ENCODE data around the gene ARSJ. TPM values are rescaled to one million over a fixed set of nuclear protein-coding genes. Genes with fewer than 3 reads are reported as not detected.
A peak's percentile ranks its signal among the peaks of the same experiment; 100 is the strongest.

ARSJ gene
- total RNA-seq, 4 donors from 2014 or later, result 18.1 to 26.0 (median 21.2) TPM

GRCh38 chr4:113962016-113962347 lies 17.5 kb downstream of the ARSJ start:
- no peaks in the 10 kb centered on the region for H3K36me3 ChIP-seq
- DNase-seq (ENCODE audit: extremely low spot score), result no peak
- no peak overlapping the region for H3K4me3 ChIP-seq
- no peaks in the 10 kb centered on the region for H3K27me3 ChIP-seq
- intact Hi-C loops (cut with DNase I), result loop anchor here (10.0 kb wide), 1 partner anchor 497 kb away; no protein-coding TSS in a partner anchor
- H3K4me1 ChIP-seq, result peaks cover 0 to 62% (median 61%) of the 10 kb centered on the region in 4 donors
- TF ChIP-seq POLR2AphosphoS5 (IDR thresholded peaks at IDR 0.05) (no peak), CTCF (IDR thresholded peaks at IDR 0.05) (no peak), EP300 (IDR thresholded peaks at IDR 0.05) (no peak), POLR2A (IDR thresholded peaks at IDR 0.05; ENCODE audit: low read depth) (no peak)
- H3K27ac ChIP-seq (replicated peaks in 1 of 4), result peak overlapping the region; percentile 4 to 76 (median 53)
- WGBS, result 54% methylated on average over 2 of the region's 2 CpGs
- no peaks in the 10 kb centered on the region for H3K9me3 ChIP-seq

DNA sequence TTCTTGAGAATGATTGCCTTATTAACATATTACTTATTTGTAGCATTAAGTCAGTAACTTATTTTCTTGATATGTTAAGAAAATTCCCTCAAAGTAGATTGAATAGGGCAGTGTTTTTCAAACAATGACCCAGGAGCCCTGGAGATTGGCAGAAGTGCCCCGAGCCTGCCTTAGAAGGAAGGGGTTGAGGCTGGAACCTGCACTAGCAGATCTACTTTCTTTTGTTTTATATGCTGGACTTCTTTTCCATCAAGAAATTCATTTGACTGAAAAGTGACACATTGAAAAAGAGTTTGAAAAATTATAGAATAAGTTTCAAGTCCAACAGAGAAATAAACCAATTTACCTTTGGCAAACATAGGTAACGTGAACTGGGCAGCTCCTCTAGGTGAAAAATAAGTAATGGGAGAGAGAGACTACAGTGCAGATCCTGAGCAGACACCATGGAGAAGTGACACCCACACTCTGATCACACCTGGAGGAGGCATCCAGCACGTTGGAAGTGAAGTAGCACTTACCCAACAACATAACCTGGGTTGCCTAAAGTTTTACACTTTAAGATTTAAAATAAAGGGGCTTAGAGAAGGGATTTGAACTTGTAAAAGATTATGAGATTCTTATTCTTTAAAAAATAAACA lies 18.6 kb downstream of the ARSJ start:
- Histone ChIP-seq H3K27ac (replicated peaks in 1 of 4) (peak overlapping the region; percentile 50 to 76 (median 66)), H3K9me3 (no peaks in the 10 kb centered on the region), H3K4me3 (no peak overlapping the region), H3K27me3 (no peaks in the 10 kb centered on the region), H3K4me1 (peaks cover 0 to 69% (median 60%) of the 10 kb centered on the region in 4 donors), H3K36me3 (no peaks in the 10 kb centered on the region)
- TF ChIP-seq CTCF (IDR thresholded peaks at IDR 0.05) (no peak), POLR2AphosphoS5 (IDR thresholded peaks at IDR 0.05) (no peak), EP300 (IDR thresholded peaks at IDR 0.05) (no peak), POLR2A (IDR thresholded peaks at IDR 0.05; ENCODE audit: low read depth) (no peak)
- intact Hi-C loops (cut with DNase I), result loop anchor here (10.0 kb wide), 1 partner anchor 496 kb away; no protein-coding TSS in a partner anchor
- 65% methylated on average over 3 of the region's 3 CpGs for WGBS
- DNase-seq (ENCODE audit: extremely low spot score), result no peak

DNA sequence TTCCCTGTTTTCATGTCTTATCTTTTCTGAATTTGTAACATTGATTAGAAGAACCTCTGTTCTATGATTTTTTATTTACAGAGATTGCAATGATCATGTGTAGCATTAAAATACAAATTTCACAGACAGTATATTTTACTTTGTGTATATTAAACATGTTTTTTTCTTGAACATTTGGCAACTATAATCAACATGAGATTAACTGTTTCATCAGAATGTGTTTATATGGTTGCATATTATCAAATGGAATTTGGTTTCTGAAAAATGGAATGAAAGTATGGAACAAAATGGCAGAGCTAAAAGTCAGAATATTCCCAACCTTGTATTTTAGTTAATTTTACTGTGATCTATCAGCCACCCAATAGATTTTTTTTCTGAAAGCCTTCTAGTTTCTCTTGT lies 19.9 kb downstream of the ARSJ start:
- TF ChIP-seq POLR2AphosphoS5 (IDR thresholded peaks at IDR 0.05), result no peak
- no peak for TF ChIP-seq CTCF (IDR thresholded peaks at IDR 0.05)
- no peak for TF ChIP-seq EP300 (IDR thresholded peaks at IDR 0.05)
- no peak for TF ChIP-seq POLR2A (IDR thresholded peaks at IDR 0.05; ENCODE audit: low read depth)
- Histone ChIP-seq H3K27me3 (no peaks in the 10 kb centered on the region), H3K36me3 (no peaks in the 10 kb centered on the region), H3K9me3 (no peaks in the 10 kb centered on the region), H3K27ac (replicated peaks in 1 of 4) (peak overlapping the region; percentile 56 to 76 (median 75)), H3K4me1 (peaks cover 0 to 74% (median 65%) of the 10 kb centered on the region in 4 donors), H3K4me3 (peak overlapping the region in 2 of 4 donors; percentile 17 to 24)
- no peak for DNase-seq (ENCODE audit: extremely low spot score)
- intact Hi-C loops (cut with DNase I), result loop anchor here (10.0 kb wide), 1 partner anchor 115 kb away; no protein-coding TSS in a partner anchor

DNA sequence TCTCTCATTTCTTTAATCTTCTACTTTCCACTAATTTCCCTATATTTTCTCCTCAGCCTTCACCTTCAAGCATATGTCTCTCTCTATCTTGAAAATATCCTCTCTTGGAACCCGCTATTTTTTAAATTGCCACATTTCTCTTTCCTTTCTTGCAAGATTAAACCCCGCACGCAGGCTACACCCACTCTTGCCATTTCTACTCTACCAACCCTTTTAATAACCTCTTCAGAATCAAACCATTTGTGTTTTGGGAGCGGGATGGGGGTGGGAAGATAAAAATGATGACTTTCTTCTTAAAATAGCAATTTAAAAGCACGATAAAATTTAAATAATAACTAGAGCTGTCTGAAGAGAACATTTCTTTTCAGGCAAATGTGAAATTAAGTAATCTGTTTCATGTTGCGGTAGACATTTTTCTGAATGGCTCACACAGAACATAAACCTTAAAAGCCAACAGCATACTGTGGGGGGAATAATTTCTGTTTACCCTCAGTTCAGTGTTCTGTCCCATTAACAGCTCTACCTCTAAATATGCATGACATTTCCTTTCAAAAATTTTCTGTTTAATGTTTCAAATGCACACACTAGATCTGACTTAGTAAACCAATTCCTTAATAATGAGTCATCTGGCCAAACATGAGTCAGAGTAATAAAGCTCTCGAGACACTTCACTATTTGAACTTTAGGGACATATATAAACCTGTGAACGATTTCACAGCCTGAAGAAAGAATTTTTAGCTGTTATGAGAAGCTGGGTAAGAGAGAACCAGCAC lies 20.5 kb downstream of the ARSJ start:
- intact Hi-C loops (cut with DNase I), result loop anchor here (10.0 kb wide), 1 partner anchor 116 kb away; no protein-coding TSS in a partner anchor
- H3K27me3 ChIP-seq, result no peaks in the 10 kb centered on the region
- H3K4me3 ChIP-seq, result peak overlapping the region; percentile 1 to 24 (median 12)
- no peaks in the 10 kb centered on the region for H3K36me3 ChIP-seq
- peak in 1 of 2 donors; percentile 61 for TF ChIP-seq POLR2AphosphoS5 (IDR thresholded peaks at IDR 0.05)
- no peak for TF ChIP-seq CTCF (IDR thresholded peaks at IDR 0.05)
- 41% methylated on average over 8 of the region's 8 CpGs for WGBS
- no peak for DNase-seq (ENCODE audit: extremely low spot score)
- H3K9me3 ChIP-seq, result no peaks in the 10 kb centered on the region
- peak overlapping the region; percentile 56 to 76 (median 75) for H3K27ac ChIP-seq (replicated peaks in 1 of 4)
- H3K4me1 ChIP-seq, result peaks cover 0 to 72% (median 63%) of the 10 kb centered on the region in 4 donors

All from esophagus muscularis mucosa (tissue), 4 donors.